HT1080 (cell line): ENCODE data around the gene DYNLT5. TPM values are rescaled to one million over a fixed set of nuclear protein-coding genes. Genes with fewer than 3 reads are reported as not detected.
"Not testable (repeated sequence)": the region's sequence is repeated elsewhere in the genome, so short reads cannot be mapped to it uniquely, and the experiment has no call there.

Experiments
- DNase-seq: peaks from one replicate; pipeline ENCODE4 v3.0.0-alpha.2; 2015; ENCODE audit warnings: low read depth
- total RNA-seq: library from RNA; depleted of rRNA; stranded (reverse); fragments of >200 nt; shearing (Covaris generic); gene quantifications from 2 replicates; pipeline ENCODE4 v1.2.3, GENCODE V29; 2014

The DYNLT5 gene
- total RNA-seq, 1 experiment from 2014 or later: not detected

GRCh38 chr1:66747501-66747900 is 4.8 kb upstream of the DYNLT5 start:
- no peak for DNase-seq

GRCh38 chr1:66750577-66750976 is 1.7 kb upstream of the DYNLT5 start:
- no peak for DNase-seq

DNA sequence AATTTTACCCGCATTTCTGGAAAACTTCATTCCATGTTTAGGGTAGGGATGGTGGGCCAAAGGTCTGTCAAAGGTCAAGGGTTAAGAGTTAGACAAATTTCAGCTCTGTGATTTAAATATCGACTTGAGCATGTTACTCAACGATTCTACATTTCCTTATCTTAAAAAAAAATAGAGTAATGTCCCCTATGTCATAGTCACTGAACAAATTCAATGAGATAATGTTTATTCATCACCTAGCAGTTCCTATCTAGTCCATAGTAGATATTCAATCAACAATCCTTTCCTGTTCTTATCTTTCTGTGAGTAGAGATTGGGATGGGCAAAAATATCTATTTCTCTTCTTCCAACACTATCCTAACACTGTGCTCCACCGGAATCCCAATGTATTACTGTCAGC is 1.1 kb upstream of the DYNLT5 start:
- DNase-seq: no peak

DNA sequence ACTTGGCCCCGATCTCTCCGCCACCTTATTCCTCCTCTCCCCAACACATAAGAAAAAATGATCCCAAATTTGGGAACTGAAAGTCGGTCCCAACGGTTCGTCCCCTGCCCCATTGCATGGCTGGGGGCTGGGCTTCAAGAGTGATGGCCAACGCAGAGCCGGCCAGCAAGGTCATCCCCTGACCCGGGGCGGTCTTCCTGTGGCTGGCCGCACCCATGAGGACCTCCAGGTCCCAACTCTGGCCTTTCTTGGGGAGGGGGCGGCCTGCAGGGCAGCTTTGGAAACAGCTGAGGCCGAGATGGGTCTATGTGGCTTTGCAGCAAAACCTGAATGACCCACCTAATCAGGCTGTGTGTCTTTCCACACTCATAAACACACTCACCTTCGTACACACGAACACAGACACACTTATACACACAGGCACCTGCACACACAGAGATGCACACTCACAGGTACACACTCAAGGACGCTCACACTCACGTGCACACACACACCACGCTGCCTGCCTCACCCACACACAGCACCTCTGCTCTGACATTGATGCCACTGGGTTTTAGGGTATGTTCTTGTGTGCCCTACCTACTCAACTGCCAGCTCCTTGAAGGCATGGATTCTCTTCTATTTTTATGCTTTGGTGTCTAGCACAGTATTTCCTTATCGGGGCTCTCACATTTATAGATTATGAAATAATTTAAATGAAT is 562 bp downstream of the DYNLT5 start:
- no peak for DNase-seq

GRCh38 chr1:66757722-66758240 is 5.5 kb downstream of the DYNLT5 start:
- no peak for DNase-seq

DNA sequence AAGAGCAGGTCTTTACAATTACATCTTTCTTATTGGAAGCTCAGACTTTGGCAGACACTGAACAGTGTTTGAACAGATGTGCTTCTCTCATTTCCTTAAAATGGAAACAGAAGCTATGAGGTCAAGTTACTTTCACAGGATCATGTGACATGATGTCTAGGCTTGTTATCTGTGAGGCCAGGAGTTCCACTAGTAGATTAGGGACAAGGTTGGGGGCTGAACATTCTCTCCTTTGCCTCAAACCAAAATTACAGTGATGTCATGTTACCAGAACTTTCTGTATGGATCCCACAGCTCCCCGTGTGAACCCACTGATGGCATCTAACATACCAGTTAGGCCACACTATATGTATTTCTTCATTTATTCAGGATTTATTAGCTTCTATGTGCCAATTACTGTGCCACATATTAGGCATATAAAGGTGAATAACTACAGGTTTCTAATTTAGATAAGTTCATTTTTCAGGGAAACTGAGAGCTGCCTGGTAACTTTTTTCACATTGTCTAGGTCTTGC is 6.0 kb downstream of the DYNLT5 start:
- DNase-seq: no peak

- DNase-seq: no peak
These were observed 8.2 kb downstream of the DYNLT5 start for GRCh38 chr1:66760506-66760905.

GRCh38 chr1:66761221-66761620 is 9.0 kb downstream of the DYNLT5 start:
- DNase-seq: peak; percentile 42

- DNase-seq: peak; percentile 54
These were observed 12.8 kb downstream of the DYNLT5 start for GRCh38 chr1:66764994-66765578.

- DNase-seq: no peak
These were observed 15.4 kb downstream of the DYNLT5 start for GRCh38 chr1:66767626-66768025.

GRCh38 chr1:66768965-66769364 is 16.7 kb downstream of the DYNLT5 start:
- DNase-seq: no peak

GRCh38 chr1:66769512-66770229 is 17.4 kb downstream of the DYNLT5 start:
- peak; percentile 7 for DNase-seq

GRCh38 chr1:66770240-66770639 is 18.0 kb downstream of the DYNLT5 start:
- no peak for DNase-seq

GRCh38 chr1:66770694-66771093 is 18.4 kb downstream of the DYNLT5 start:
- no peak for DNase-seq

- no peak for DNase-seq
These were observed 21.0 kb downstream of the DYNLT5 start for GRCh38 chr1:66773227-66773626.

DNA sequence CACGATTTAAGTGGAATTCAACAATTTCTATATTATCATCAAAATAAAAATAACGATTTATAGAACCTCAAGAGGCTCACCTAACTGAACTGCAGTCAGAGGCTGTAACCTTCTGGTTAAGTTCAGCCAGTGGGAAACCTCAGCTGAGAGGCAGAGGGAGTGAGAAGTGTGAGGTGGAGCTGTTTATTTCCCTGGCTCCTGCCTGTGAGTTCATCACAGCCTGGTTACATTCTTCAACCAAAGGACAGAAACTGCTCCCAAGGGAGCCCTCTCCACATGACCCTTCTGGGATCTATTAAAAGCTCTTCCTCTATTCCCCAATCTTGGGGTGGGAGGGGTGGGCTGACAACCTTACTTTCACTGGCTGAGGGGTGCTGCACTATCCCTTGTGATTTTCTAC is 22.2 kb downstream of the DYNLT5 start:
- DNase-seq: no peak

- DNase-seq: no peak
These were observed 23.4 kb downstream of the DYNLT5 start for GRCh38 chr1:66775646-66776045.

DNA sequence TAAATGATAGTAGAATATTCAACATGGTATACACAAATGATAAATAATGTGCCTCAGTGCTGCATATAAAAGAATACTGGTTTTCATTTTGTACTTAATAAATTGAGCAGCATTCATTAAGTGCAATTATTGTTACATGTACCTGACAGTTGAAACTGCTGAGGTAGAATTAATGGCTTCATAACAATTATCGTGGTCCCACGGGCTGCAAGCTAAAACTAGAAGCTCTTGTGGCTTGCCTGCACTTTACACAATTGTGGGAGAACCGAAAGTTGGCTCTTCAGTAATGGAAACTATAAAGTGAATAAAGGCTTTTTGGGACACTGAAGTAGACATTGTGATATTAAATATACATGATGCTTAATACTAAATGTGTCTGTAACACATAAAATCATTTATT is 25.6 kb downstream of the DYNLT5 start:
- DNase-seq: no peak

DNA sequence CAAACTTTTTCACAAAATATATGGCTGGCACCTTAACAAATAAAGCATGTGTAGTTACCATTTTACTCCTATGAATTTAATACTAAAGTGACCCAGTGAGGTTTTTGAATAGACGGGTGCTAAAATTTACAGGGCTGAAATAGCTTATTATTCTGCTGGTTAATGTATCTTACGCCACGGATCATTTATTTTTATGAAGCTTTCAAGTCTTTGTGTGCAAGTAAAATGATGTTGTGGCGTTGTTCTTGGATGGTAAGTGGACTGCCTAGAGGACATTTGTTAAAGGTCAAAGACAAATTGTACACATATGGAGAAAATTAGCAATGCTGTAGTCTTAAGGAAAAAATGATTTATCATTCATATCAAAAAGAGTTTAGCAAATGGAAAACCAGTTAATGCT is 26.0 kb downstream of the DYNLT5 start:
- no peak for DNase-seq

- no peak for DNase-seq
These were observed 26.7 kb downstream of the DYNLT5 start for GRCh38 chr1:66778969-66779368.

GRCh38 chr1:66779475-66780078 is 27.3 kb downstream of the DYNLT5 start:
- no peak for DNase-seq

DNA sequence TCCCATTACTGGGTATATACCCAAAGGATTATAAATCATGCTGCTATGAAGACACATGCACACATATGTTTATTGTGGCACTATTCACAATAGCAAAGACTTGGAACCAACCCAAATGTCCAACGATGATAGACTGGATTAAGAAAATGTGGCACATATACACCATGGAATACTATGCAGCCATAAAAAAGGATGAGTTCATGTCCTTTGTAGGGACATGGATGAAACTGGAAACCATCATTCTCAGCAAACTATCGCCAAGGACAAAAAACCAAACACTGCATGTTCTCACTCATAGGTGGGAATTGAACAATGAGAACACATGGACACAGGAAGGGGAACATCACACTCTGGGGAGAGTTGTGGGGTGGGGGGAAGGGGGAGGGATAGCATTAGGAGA is 33.5 kb downstream of the DYNLT5 start:
- not testable (repeated sequence) for DNase-seq
